Measurements from ENCODE around the gene TRMU. TPM values are rescaled to one million over a fixed set of nuclear protein-coding genes. Genes with fewer than 3 reads are reported as not detected.

The TRMU gene
- polyA plus RNA-seq, 1 donor (not counting 4 experiments of a cell fraction or from before 2014, with no cell fraction given) = 33.6 TPM

GRCh38 chr22:46331496-46331895 is 4.0 kb upstream of the TRMU start:
- Histone ChIP-seq H3K9ac (ENCODE audit: control insufficient read depth, extremely low read depth, insufficient read depth, low read length) (no peak overlapping the region), H3K4me1 (ENCODE audit: control insufficient read depth, extremely low read depth, insufficient read depth, low read length) (peaks cover 4% of the 10 kb centered on the region), H2AFZ (ENCODE audit: control insufficient read depth, low read length) (no peak overlapping the region), H3K4me3 (ENCODE audit: control insufficient read depth in 2 of 3, extremely low read depth in 1 of 3, insufficient read depth in 2 of 3, low read depth in 1 of 3, low read length in 3 of 3) (no peak overlapping the region), H4K20me1 (ENCODE audit: control insufficient read depth, extremely low read depth, insufficient read depth, low read length) (no peaks in the 10 kb centered on the region), H3K27me3 (ENCODE audit: control insufficient read depth, extremely low read depth, insufficient read depth, low read length) (no peaks in the 10 kb centered on the region), H3K9me1 (ENCODE audit: control insufficient read depth, extremely low read depth, insufficient read depth, low read length) (no peaks in the 10 kb centered on the region), H3K79me2 (ENCODE audit: control insufficient read depth, insufficient read depth, low read length) (peaks cover 10% of the 10 kb centered on the region), H3K27ac (ENCODE audit: control insufficient read depth, insufficient read depth, low read length) (no peak overlapping the region), H3K9me3 (ENCODE audit: control insufficient read depth, low read depth, low read length) (no peaks in the 10 kb centered on the region), H3K36me3 (ENCODE audit: control insufficient read depth in 2 of 2, extremely low read depth in 1 of 2, insufficient read depth in 2 of 2, low read length in 2 of 2) (peaks cover 4 to 22% of the 10 kb centered on the region in 2 experiments), H3K4me2 (ENCODE audit: control insufficient read depth, extremely low read depth, insufficient read depth, low read depth, low read length) (no peak overlapping the region)
- DNase-seq (ENCODE audit: low read depth, low spot score) (no peak), FAIRE-seq (no peak)
- no peak for TF ChIP-seq CTCF (optimal IDR thresholded peaks at IDR 0.05 in 1 of 3, IDR thresholded peaks at IDR 0.05 in 1 of 3, conservative IDR thresholded peaks at IDR 0.05 in 1 of 3; ENCODE audit: extremely low read depth in 1 of 3, insufficient read depth in 2 of 3, low read length in 3 of 3)
- dilution Hi-C loops (cut with MboI; ENCODE audit: extremely low pct_ligation_motif_present, low sequenced_read_pairs) = no loop called here

GRCh38 chr22:46336119-46337078 is 885 bp downstream of the TRMU start:
- Histone ChIP-seq H2AFZ (ENCODE audit: control insufficient read depth, low read length) (peak overlapping the region; percentile 93), H3K27me3 (ENCODE audit: control insufficient read depth, extremely low read depth, insufficient read depth, low read length) (no peaks in the 10 kb centered on the region), H3K9ac (ENCODE audit: control insufficient read depth, extremely low read depth, insufficient read depth, low read length) (peak overlapping the region; percentile 84), H3K4me2 (ENCODE audit: control insufficient read depth, extremely low read depth, insufficient read depth, low read depth, low read length) (peak overlapping the region; percentile 94), H3K36me3 (ENCODE audit: control insufficient read depth in 2 of 2, extremely low read depth in 1 of 2, insufficient read depth in 2 of 2, low read length in 2 of 2) (peaks cover 16 to 24% of the 10 kb centered on the region in 2 experiments), H3K4me1 (ENCODE audit: control insufficient read depth, extremely low read depth, insufficient read depth, low read length) (peaks cover 10% of the 10 kb centered on the region), H4K20me1 (ENCODE audit: control insufficient read depth, extremely low read depth, insufficient read depth, low read length) (no peaks in the 10 kb centered on the region), H3K4me3 (ENCODE audit: control insufficient read depth in 2 of 3, extremely low read depth in 1 of 3, insufficient read depth in 2 of 3, low read depth in 1 of 3, low read length in 3 of 3) (peak overlapping the region; percentile 91 to 96 (median 92)), H3K9me1 (ENCODE audit: control insufficient read depth, extremely low read depth, insufficient read depth, low read length) (no peaks in the 10 kb centered on the region), H3K9me3 (ENCODE audit: control insufficient read depth, low read depth, low read length) (no peaks in the 10 kb centered on the region), H3K27ac (ENCODE audit: control insufficient read depth, insufficient read depth, low read length) (peak overlapping the region; percentile 70), H3K79me2 (ENCODE audit: control insufficient read depth, insufficient read depth, low read length) (peaks cover 38% of the 10 kb centered on the region)
- dilution Hi-C loops (cut with MboI; ENCODE audit: extremely low pct_ligation_motif_present, low sequenced_read_pairs) = no loop called here
- FAIRE-seq (peak; percentile 13), DNase-seq (ENCODE audit: low read depth, low spot score) (no peak)
- TF ChIP-seq CTCF (optimal IDR thresholded peaks at IDR 0.05 in 1 of 3, IDR thresholded peaks at IDR 0.05 in 1 of 3, conservative IDR thresholded peaks at IDR 0.05 in 1 of 3; ENCODE audit: extremely low read depth in 1 of 3, insufficient read depth in 2 of 3, low read length in 3 of 3) = no peak
- no peak for TF ChIP-seq EZH2 (IDR thresholded peaks at IDR 0.05; ENCODE audit: low read length)

Data from keratinocyte (primary cell).